HCEC 1CT (cell line): ENCODE data around the gene MVK.
A peak's percentile ranks its signal among the peaks of the same experiment; 100 is the strongest.
"Not testable (repeated sequence)": the region's sequence is repeated elsewhere in the genome, so short reads cannot be mapped to it uniquely, and the experiment has no call there.

Experiments used
- DNase-seq: peaks from one replicate; pipeline ENCODE4 v3.0.0-alpha.2; 2017

Gene MVK

DNA sequence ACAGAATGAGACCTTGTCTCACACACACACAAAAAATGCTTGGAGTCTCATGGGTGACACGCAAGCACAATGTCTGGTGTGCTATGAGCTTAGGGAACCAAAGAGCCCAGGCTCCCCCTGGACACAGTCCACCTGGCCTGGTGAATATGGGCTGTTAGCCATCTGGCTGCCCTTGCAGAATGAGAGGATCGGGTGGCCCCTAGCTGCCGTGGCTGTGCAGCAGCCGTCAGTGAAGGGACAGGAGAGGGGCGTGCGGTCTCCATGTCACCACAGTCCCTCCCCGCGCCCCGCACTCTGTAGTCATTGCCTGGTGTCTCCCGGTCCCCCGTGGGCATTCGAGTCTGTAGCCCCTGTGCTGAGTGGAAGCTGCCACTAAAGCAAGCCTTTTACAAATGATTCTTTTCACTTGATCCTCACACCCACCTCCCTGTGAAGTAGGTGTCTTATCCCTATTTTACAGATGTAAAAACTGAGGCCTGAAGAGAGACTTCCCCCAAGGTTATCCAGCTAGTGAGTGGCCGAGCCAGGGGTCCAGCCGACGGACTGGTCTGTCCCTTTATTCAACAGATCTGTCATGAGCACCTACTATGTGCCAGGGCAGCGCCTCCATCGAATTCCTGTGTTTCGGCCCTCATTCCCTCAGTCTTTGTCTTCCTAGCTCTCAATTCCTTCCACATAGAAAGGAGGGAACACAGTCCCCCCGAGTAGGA is 18.8 kb downstream of the MVK start:
- no peak for DNase-seq

DNA sequence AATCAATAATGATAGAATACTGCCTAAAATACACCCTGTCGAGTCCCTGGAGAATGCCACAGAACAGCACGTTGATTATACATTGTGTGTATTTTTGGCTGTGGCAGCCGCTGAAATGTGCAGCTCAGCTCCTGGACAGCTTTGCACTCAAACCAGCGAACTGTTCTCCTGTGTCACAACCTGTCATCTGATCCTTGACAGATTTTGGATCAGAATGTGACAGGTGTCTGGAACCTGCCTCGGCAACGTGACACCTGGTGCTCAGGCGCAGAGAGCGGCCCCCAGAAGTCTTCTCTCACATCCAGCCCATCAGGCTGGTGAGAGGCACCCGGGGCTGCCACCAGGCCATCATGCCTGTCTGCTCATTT is 19.3 kb downstream of the MVK start:
- no peak for DNase-seq

GRCh38 chr12:109594556-109595317 is 21.1 kb downstream of the MVK start:
- DNase-seq = no peak

GRCh38 chr12:109595321-109595902 is 21.8 kb downstream of the MVK start:
- DNase-seq = no peak

DNA sequence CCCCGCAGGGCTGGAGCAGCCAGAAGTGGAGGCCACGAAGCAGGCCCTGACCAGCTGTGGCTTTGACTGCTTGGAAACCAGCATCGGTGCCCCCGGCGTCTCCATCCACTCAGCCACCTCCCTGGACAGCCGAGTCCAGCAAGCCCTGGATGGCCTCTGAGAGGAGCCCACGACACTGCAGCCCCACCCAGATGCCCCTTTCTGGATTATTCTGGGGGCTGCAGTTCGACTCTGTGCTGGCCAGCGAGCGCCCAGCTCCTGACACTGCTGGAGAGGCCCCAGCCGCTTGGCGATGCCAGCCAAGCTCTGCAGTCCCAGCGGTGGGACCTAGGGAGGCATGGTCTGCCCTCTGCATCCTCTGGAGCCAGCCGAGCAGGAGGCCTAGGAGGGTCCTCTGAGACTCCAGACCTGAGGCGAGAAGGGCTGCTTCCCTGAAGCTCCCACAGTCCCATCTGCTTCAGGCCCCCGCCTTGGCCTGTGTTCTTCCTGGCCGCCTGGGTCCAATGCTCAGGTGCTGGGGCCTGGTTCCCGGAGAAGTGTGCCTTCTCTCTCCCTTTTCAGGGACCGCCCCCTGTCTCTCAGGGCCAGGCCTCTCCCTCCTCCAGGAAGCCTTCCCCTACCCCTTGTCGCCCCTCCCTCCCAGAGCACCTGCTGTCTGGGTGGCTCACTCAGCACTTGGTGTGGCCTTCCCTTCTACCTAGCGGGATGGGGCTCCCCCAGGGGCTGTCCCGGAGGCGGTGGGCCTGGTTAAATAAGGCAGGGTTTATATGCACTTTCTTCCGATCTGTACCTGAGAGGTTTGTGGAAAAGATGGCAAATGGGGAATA is 23.0 kb downstream of the MVK start:
- no peak for DNase-seq

DNA sequence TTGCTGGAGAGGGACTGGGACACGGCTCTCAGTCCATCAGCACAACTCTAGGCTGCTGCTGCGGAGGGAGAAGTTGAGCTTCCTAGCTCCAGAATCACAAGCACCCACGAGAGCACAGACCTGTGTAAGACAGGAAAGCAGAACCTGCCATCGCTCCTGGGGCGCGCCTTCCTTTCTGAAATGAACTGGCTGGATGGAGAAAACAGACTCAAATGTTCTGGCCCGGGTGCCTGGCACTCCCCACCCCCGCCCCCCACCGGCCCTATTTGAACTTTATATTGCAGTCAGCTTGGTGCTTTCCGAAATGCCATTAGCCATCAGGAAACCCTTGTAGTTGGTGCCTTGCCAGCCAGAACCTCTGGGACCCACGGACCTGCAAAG is 23.8 kb downstream of the MVK start:
- DNase-seq = no peak

- peak; percentile 74 for DNase-seq
These were observed 24.3 kb downstream of the MVK start for GRCh38 chr12:109597795-109598427.

GRCh38 chr12:109598428-109598854 is 24.8 kb downstream of the MVK start:
- DNase-seq = no peak

DNA sequence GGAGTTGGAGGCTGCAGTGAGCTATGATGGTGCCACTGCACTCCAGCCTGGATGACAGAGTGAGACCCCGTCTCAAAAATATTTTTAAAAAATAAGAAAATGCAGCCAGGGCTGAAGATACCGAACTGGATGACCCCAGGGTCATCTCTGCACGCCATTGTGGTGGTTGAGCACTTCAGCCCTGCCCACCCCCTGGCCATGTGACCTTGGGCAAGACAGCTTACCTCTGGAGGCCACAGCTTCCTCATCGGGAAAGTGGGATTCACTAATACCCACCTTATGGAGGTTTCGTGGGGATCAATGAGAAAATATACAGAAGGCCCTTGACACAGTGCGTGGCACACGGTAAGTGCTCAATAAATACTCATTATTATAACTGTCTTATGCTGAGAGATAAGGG is 25.5 kb downstream of the MVK start:
- no peak for DNase-seq

- DNase-seq = no peak
These were observed 26.9 kb downstream of the MVK start for GRCh38 chr12:109600481-109600880.

DNA sequence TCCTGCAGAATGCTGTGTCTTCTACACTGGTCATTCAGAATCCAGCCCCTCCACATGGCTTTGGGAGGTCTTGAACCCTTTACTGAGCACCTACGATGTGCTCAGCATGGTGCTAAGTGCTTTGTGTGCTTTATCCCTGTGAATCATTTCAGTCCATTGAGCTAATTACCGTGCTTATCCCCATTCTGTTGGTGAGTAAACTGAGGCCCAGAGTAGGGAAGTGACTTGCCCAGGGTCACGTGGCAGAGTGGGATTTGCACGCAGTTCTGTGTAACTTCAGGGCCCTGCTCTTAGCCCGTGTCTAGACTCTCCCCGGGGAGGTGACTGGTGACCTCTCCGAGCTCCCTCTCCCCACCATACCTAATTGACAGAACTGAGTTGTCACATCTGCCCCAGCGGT is 27.4 kb downstream of the MVK start:
- no peak for DNase-seq

DNA sequence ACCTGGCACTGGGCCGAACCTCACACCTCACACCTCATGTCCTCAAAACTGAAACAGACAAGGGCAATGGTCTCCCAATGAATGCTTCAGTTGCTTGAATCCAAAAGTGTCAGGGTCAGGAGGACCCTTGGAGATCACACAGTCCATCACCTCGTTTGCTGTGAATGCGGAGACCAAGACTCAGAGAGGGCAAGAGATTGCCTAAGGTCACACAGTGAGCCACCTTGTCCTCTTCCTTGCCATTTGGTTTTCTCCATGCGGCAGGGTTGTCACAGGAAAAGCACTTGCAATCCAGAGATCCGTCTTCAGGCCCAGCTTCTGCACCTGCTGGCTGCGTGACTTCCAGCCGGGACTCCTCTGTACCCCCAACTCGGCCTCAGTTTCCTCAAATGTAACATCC is 28.0 kb downstream of the MVK start:
- DNase-seq = no peak

- DNase-seq = not testable (repeated sequence)
These were observed 28.5 kb downstream of the MVK start for GRCh38 chr12:109602132-109602531.

- no peak for DNase-seq
These were observed 30.6 kb downstream of the MVK start for GRCh38 chr12:109604132-109604585.

GRCh38 chr12:109605016-109605415 is 31.4 kb downstream of the MVK start:
- DNase-seq = no peak

- DNase-seq = no peak
These were observed 32.1 kb downstream of the MVK start for GRCh38 chr12:109605599-109606228.

DNA sequence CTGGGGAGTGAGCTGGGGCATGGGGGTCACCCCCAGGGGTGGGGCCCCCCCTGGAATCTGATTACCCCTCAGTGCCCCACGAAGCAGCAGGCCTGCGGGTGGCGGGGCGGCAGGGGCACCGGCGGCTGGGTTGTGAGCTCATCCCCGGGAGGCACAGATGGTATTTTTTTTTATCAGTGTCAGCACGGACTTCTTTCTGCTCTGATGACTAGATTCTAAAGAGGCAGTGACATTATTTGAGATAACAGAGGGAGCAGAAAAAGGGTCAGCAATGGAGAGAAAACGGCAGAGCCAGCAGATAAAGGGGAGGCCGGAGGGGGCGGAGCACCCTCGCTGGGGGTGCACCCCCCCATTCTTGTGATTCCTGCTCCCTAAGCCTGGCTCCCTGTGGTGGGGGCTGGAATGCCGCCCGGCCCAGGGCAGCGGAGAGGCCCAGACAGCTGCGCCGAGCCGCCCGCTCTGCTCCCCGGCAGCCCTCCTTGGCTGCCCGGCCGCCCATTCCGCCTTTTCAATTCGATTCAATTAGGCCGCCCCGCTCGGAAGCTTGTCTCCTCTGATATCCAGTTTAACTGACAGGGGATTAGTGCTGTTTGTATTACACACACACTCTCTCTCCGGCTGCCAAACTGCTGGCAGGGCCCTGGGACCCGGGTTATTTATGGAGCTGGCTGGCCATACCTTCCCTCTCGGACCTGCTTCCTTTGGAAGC is 32.9 kb downstream of the MVK start:
- no peak for DNase-seq

GRCh38 chr12:109607618-109608017 is 34.0 kb downstream of the MVK start:
- no peak for DNase-seq

GRCh38 chr12:109608270-109608669 is 34.7 kb downstream of the MVK start:
- DNase-seq = no peak

DNA sequence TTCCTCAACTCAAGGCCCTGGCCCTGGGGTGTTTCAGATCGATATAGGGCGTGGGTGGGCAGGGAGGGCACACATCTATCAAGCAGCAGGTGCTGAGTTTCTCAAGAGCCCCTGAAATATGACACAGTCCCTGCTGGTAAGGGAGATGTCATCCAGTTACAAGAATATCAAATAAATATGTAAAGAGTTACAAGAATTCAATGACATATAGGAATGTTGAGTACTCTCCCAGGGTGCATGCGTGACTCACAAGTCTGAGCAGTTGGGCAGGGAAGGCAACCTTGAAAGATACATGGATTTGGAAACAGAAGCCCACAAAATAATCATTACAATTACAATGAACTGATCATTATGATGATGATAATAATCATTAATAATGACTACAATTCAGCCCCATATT is 35.2 kb downstream of the MVK start:
- no peak for DNase-seq

DNA sequence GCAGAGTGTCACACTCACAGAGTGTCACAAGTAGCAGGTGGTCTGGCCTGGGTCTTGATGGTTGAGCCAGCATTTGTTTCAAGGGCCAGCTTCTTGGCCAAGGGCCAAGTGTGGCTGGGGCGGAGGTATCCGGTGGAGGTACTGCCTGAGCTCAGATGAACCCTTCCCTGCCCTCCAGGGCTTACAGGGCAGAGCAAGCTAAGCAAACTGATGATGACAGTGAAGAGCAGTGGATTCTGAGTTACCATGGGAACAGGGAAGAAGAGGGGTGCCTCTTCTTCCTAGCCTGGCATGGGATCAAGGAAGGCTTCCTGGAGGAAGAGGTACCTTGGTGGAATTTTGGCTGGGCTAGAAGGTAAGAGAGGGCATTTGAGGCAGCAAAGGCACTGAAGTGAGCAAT is 35.7 kb downstream of the MVK start:
- DNase-seq = no peak

DNA sequence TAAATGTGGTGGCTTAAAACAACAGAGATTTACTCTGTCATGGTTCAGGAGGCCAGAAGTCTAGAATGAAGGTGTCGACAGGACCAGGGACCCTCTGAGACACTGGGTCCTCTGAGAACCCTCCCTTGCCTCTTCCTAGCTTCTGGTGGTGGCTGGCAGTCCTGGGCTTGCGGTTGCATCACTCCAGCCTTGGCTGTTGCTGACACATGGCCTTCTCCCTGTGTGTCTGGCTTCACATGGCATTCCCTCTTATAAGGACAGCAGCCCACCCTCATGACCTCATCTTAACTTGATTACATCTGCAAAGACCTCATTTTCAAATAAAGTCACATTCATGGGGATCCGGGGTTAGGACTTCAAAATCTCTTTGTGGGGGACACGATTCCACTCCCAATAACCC is 36.9 kb downstream of the MVK start:
- no peak for DNase-seq
